Measurements from ENCODE around the gene CCDC174.

The CCDC174 gene

GRCh38 chr3:14674841-14675240 is 23.3 kb downstream of the CCDC174 start, which contains the start of gene C3orf20:
Gene C3orf20 (plus strand): TSS chr3:14675141. CDS start chr3:14682714, 7,573 bp downstream.
- no peak for DNase-seq (ENCODE audit: low spot score)
- TF ChIP-seq CTCF (IDR thresholded peaks at IDR 0.05; ENCODE audit: extremely low read depth, insufficient read depth, missing control alignments), result no peak
- in situ Hi-C loops (cut with MboI; ENCODE audit: low pct_unique_long_range_greater_than_20kb, low sequenced_read_pairs, unreplicated experiment), result loop anchor here (10.0 to 25.0 kb wide), 2 partner anchors 110 to 237 kb away; no protein-coding TSS in a partner anchor

- in situ Hi-C loops (cut with MboI; ENCODE audit: low pct_unique_long_range_greater_than_20kb, low sequenced_read_pairs, unreplicated experiment), result loop anchor here (10.0 kb wide), 1 partner anchor 108 kb away; no protein-coding TSS in a partner anchor
- TF ChIP-seq CTCF (IDR thresholded peaks at IDR 0.05; ENCODE audit: extremely low read depth, insufficient read depth, missing control alignments), result no peak
Measured at GRCh38 chr3:14676881-14677280, 25.3 kb downstream of the CCDC174 start.

GRCh38 chr3:14678015-14678503 is 26.5 kb downstream of the CCDC174 start:
- in situ Hi-C loops (cut with MboI; ENCODE audit: low pct_unique_long_range_greater_than_20kb, low sequenced_read_pairs, unreplicated experiment), result loop anchor here (10.0 kb wide), 1 partner anchor 107 kb away; no protein-coding TSS in a partner anchor
- TF ChIP-seq CTCF (IDR thresholded peaks at IDR 0.05; ENCODE audit: extremely low read depth, insufficient read depth, missing control alignments), result no peak
- DNase-seq (ENCODE audit: low spot score), result no peak

More at GRCh38 chr3:14676881-14677280, 25.3 kb downstream of the CCDC174 start:
- DNase-seq (ENCODE audit: low spot score), result no peak

- DNase-seq (ENCODE audit: low spot score), result no peak
- no peak for TF ChIP-seq CTCF (IDR thresholded peaks at IDR 0.05; ENCODE audit: extremely low read depth, insufficient read depth, missing control alignments)
- in situ Hi-C loops (cut with MboI; ENCODE audit: low pct_unique_long_range_greater_than_20kb, low sequenced_read_pairs, unreplicated experiment), result no loop called here
Measured at GRCh38 chr3:14680115-14680514, 28.6 kb downstream of the CCDC174 start.

- no peak for TF ChIP-seq CTCF (IDR thresholded peaks at IDR 0.05; ENCODE audit: extremely low read depth, insufficient read depth, missing control alignments)
- in situ Hi-C loops (cut with MboI; ENCODE audit: low pct_unique_long_range_greater_than_20kb, low sequenced_read_pairs, unreplicated experiment), result no loop called here
- no peak for DNase-seq (ENCODE audit: low spot score)
Measured at GRCh38 chr3:14680716-14681115, 29.2 kb downstream of the CCDC174 start.

- no peak for TF ChIP-seq CTCF (IDR thresholded peaks at IDR 0.05; ENCODE audit: extremely low read depth, insufficient read depth, missing control alignments)
- DNase-seq (ENCODE audit: low spot score), result no peak
- in situ Hi-C loops (cut with MboI; ENCODE audit: low pct_unique_long_range_greater_than_20kb, low sequenced_read_pairs, unreplicated experiment), result no loop called here
Measured at GRCh38 chr3:14684447-14684846, 32.9 kb downstream of the CCDC174 start.

All from GM13977 (cell line).